GM10266 (cell line): ENCODE data around the gene SPSB2.

Experiments
- DNase-seq: peaks from one replicate; pipeline ENCODE4 v3.0.0; 2012; ENCODE audit errors: extremely low spot score
- CTCF ChIP-seq: IDR thresholded peaks from 2 replicates; pipeline ENCODE4 v1.5.1; 2012; ENCODE audit warnings: mild to moderate bottlenecking, low read depth; ENCODE audit not compliant: control insufficient read depth, insufficient read depth; ENCODE audit errors: missing control alignments

SPSB2 gene

GRCh38 chr12:6840761-6841515 is 32.2 kb downstream of the SPSB2 start, which contains the start of gene GNB3:
Gene GNB3, plus strand, starts transcription at chr12:6840925. Its CDS starts 363 bp downstream, at chr12:6841288.
- no peak for DNase-seq
- no peak for TF ChIP-seq CTCF

DNA sequence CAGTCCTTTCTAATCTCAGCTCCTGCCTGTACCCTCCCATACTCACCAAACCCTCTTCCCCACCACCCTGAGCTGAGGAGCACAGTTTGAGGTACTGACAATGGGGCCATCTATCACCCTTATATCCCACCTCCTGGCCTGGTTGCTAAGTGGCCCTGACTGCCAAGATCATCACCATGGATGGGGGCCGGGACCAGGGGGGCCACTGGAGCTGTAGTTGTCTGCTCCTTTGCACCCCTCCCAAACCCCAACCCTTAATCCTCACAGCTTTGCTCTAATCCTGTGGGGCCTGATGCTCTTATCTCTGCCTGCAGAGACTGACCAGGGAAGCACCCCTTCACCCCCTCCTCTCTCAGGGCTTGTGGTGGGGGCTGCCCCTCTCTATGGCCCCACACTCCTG is 32.8 kb downstream of the SPSB2 start:
- no peak for TF ChIP-seq CTCF
- DNase-seq, result no peak

DNA sequence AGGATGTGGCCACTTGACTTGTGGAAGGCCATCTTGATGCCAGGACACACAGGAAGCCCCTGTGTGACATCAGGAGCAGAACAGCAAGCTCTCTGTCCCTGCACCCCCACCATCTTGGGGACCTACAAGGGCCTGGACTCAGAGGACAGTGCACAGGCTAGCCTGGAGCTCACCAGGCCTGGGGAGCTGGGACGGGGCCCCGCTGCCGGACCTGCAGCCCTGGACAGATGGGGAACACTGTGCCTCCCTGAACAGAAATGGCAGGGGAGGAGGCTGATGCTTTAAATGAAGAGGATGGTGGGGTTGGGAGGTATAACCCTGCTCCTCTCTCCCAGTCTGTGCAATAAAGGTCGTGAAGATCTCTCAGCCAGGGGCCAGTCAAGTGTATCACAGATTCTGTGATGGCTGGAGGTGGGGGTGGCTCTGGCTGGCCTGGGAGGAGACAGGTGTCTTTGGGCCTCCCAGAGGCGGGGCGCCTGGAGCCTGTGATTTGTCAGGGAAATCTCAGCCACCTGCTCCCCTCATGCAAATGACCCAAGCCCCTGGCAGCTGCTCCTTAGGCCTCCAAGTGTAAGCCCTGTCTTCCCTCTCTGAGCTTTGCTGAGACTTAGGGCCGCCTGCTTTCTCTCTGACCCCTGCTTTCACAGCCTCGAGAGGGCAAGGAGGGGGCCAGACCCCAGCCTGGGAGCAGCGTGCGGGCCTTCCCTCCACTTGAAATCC is 33.5 kb downstream of the SPSB2 start:
- TF ChIP-seq CTCF, result no peak
- peak; percentile 83 for DNase-seq

DNA sequence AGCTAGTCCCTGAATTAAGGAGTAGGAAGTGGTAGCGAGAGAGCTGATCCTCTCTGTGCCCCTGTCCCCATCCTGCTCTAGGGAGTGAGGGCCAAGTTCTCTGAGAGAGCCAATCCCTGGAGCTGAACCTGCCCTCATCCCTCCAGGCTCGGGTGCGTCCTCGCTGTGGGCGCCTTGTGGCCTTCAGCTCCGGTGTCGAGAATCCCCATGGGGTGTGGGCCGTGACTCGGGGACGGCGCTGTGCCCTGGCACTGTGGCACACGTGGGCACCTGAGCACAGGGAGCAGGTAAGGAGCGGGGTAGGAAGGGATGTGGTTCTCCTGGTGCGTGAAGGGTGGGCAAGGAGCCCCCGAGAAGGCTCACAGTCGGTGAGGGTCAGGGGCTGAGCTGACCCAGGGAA is 34.2 kb downstream of the SPSB2 start:
- no peak for DNase-seq
- TF ChIP-seq CTCF, result no peak

DNA sequence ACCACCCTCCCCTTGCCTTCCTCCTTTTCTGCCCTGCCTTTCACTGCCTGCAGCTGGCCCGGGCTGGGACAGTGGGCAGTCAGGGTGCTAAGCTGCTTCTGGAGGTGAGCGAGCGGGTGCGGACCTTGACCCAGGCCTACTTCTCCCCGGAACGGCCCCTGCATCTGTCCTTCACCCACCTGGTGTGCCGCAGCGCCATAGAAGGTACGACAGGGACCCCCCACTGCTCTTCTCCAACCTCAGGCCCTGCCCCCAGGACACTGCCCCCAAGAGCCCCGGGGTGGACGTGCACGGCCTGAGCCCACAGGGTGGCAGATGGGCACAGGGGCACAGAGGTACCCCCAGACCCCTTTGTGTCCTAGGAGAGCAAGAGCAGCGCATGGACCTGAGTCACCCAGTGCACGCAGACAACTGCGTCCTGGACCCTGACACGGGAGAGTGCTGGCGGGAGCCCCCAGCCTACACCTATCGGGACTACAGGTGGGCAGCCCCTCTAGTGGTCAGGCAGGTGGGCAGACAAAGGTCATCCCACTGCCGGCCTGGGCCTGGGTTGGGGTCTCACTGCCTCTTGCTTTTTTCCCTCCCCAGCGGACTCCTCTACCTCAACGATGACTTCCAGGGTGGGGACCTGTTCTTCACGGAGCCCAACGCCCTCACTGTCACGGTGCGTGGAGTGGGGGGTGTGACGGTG is 35.6 kb downstream of the SPSB2 start:
- DNase-seq, result no peak
- no peak for TF ChIP-seq CTCF

DNA sequence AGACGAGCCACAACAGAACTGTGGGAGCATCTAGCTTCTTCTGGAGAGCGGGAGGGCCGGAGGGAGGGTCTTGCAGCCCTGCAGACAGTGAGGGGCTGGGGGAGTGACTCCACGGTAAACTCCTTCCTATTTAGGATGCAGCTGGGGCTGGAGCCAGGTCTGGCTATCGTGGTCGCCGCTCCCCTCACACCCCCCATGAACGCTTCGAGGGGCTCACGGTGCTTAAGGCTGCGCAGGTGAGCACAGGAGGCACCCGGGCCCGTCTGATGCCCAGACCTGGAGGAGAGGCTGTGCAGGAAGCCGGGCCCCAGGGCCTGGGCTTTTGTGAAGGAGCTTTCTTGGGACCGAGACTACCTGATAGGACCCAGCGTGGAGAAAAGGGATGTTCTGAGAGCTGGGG is 36.3 kb downstream of the SPSB2 start:
- DNase-seq, result no peak
- no peak for TF ChIP-seq CTCF

DNA sequence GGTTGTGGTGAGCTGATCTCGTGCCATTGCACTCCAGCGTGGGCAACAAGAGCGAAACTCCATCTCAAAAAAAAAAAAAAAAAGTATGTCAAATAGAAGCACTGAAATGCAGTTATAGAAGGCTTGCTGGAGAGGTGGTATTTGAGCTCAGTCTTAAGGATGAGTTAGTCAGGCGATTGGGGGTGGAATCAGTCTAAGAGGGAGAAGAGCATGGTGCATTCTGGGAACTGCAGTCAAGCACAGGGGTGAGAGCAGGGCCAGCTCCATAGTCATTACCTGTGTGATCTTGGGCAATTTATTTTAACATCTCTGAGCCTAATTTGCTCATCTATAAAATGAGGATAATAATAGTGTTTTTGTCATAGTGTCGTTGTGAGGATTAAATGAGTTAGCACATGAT is 38.2 kb downstream of the SPSB2 start:
- no peak for TF ChIP-seq CTCF
- DNase-seq, result no peak
